IMR-90 (cell line): Measurements from ENCODE around the gene CD6.

Source experiments
- CTCF ChIP-seq: conservative IDR thresholded peaks from 2 replicates; pipeline ENCODE4 v1.5.1; 2012; ENCODE audit warnings: mild to moderate bottlenecking, low read depth, low read length, improper control_type of control experiment
- POLR2A ChIP-seq: IDR thresholded peaks from 2 replicates; pipeline ENCODE4 v1.6.1; 2012; ENCODE audit warnings: mild to moderate bottlenecking, low read depth, low read length
- RCOR1 ChIP-seq: IDR thresholded peaks from 2 replicates; pipeline ENCODE4 v1.6.1; 2012; ENCODE audit warnings: mild to moderate bottlenecking, low read length, improper control_type of control experiment; ENCODE audit not compliant: insufficient replicate concordance

GRCh38 chr11:60957188-60957587 lies 14.3 kb upstream of the CD6 start:
- no peak for TF ChIP-seq CTCF
- no peak for TF ChIP-seq POLR2A
- no peak for TF ChIP-seq RCOR1
